Femur (tissue), 1 donor: ENCODE data around the gene C2orf80.
A peak's percentile ranks its signal among the peaks of the same experiment; 100 is the strongest.
"Not testable (repeated sequence)": the region's sequence is repeated elsewhere in the genome, so short reads cannot be mapped to it uniquely, and the experiment has no call there.

Source experiments
- DNase-seq: peaks from one replicate; pipeline ENCODE4 v3.0.0-alpha.2; 2017

The C2orf80 gene

GRCh38 chr2:208175840-208176153 is 14.0 kb downstream of the C2orf80 start:
- DNase-seq: no peak

- DNase-seq: peak; percentile 82
Observed at GRCh38 chr2:208175069-208175839, 14.6 kb downstream of the C2orf80 start.

- no peak for DNase-seq
Observed at GRCh38 chr2:208174144-208174543, 15.7 kb downstream of the C2orf80 start.

GRCh38 chr2:208172125-208172524 is 17.7 kb downstream of the C2orf80 start:
- DNase-seq: no peak

GRCh38 chr2:208164951-208165755 is 24.7 kb downstream of the C2orf80 start:
- no peak for DNase-seq

GRCh38 chr2:208163489-208163888 is 26.3 kb downstream of the C2orf80 start, which contains the start of gene CRYGA:
Gene CRYGA, minus strand, starts transcription at chr2:208163589. Its CDS starts 33 bp downstream, at chr2:208163556.
- no peak for DNase-seq

- DNase-seq: no peak
Observed at GRCh38 chr2:208156439-208156838, 33.4 kb downstream of the C2orf80 start.

- DNase-seq: no peak
Observed at GRCh38 chr2:208153156-208153555, 36.7 kb downstream of the C2orf80 start.

GRCh38 chr2:208150956-208151355 is 38.9 kb downstream of the C2orf80 start:
- no peak for DNase-seq

GRCh38 chr2:208150094-208150493 is 39.7 kb downstream of the C2orf80 start:
- no peak for DNase-seq

- no peak for DNase-seq
Observed at GRCh38 chr2:208148803-208149202, 41.0 kb downstream of the C2orf80 start.

GRCh38 chr2:208147759-208148158 is 42.1 kb downstream of the C2orf80 start:
- DNase-seq: no peak

GRCh38 chr2:208147008-208147407 is 42.8 kb downstream of the C2orf80 start:
- no peak for DNase-seq

- DNase-seq: no peak
Observed at GRCh38 chr2:208146006-208146405, 43.8 kb downstream of the C2orf80 start, which contains the start of gene CRYGB. Gene CRYGB, minus strand, starts transcription at chr2:208146158. Its CDS starts 38 bp downstream, at chr2:208146120.

GRCh38 chr2:208142925-208143799 is 46.7 kb downstream of the C2orf80 start:
- no peak for DNase-seq

GRCh38 chr2:208142240-208142924 is 47.4 kb downstream of the C2orf80 start:
- DNase-seq: no peak

GRCh38 chr2:208139447-208139846 is 50.4 kb downstream of the C2orf80 start:
- DNase-seq: no peak

GRCh38 chr2:208138334-208138733 is 51.5 kb downstream of the C2orf80 start:
- DNase-seq: not testable (repeated sequence)

- no peak for DNase-seq
Observed at GRCh38 chr2:208136716-208137094, 53.1 kb downstream of the C2orf80 start.

- no peak for DNase-seq
Observed at GRCh38 chr2:208135794-208136715, 53.8 kb downstream of the C2orf80 start.

GRCh38 chr2:208134928-208135586 is 54.8 kb downstream of the C2orf80 start:
- no peak for DNase-seq
